ENCODE measurements around the gene IFITM2. TPM values are rescaled to one million over a fixed set of nuclear protein-coding genes. Genes with fewer than 3 reads are reported as not detected.

Gene IFITM2
- total RNA-seq, 1 experiment from 2014 or later = 4.2 TPM

DNA sequence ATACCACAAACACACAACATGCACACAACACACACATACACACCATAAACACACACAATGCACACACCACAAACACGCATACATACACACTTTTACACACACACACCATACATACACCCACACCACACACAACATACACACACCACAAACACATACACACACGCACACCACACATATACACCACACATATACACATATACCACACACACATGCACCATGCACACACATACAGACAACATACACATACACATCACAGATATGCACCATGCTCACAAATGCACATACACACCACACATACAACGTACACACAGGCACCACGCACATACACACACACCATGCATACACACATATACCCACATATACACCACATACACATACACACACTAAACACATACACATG is 50.0 kb downstream of the IFITM2 start:
- no peak for DNase-seq
- BruUV-seq (replicated peaks) = no TSS peak
- H3K36me3 ChIP-seq (ENCODE audit: low read depth) = no peaks in the 10 kb centered on the region
- H3K79me2 ChIP-seq (ENCODE audit: low read depth) = no peaks in the 10 kb centered on the region
- intact Hi-C loops (cut with micrococcal nuclease; ENCODE audit: unreplicated experiment) = loop anchor here (5.0 kb wide), 2 partner anchors 35 to 50 kb away; partner anchors contain the start of genes IFITM2 and IFITM3
- H3F3A ChIP-seq (ENCODE audit: insufficient read depth, low read depth) = peaks cover 21% of the 10 kb centered on the region; the same call in 1 of the 2 replicates
- no peaks in the 10 kb centered on the region for H3K9me2 ChIP-seq (ENCODE audit: insufficient read depth)
- no peaks in the 10 kb centered on the region for H3K27me3 ChIP-seq (ENCODE audit: insufficient read depth, low read depth)
- H3K4me2 ChIP-seq = no peak overlapping the region
- H3K27ac ChIP-seq = no peak overlapping the region
- H3K4me1 ChIP-seq (replicated peaks; ENCODE audit: insufficient read depth) = no peaks in the 10 kb centered on the region
- ChIA-PET POLR2A (ENCODE audit: unreplicated experiment) (no interaction called here), CTCF (no interaction called here)
- no peak overlapping the region for H3K4me3 ChIP-seq
- H4K20me1 ChIP-seq (ENCODE audit: insufficient read depth) = no peaks in the 10 kb centered on the region
- H3K9me3 ChIP-seq (ENCODE audit: insufficient read depth, low read depth) = no peaks in the 10 kb centered on the region
- H2AFZ ChIP-seq = no peak overlapping the region
- no peak for TF ChIP-seq EZH2 (IDR thresholded peaks at IDR 0.05; ENCODE audit: low read depth)
- TF ChIP-seq, protein P1, sequence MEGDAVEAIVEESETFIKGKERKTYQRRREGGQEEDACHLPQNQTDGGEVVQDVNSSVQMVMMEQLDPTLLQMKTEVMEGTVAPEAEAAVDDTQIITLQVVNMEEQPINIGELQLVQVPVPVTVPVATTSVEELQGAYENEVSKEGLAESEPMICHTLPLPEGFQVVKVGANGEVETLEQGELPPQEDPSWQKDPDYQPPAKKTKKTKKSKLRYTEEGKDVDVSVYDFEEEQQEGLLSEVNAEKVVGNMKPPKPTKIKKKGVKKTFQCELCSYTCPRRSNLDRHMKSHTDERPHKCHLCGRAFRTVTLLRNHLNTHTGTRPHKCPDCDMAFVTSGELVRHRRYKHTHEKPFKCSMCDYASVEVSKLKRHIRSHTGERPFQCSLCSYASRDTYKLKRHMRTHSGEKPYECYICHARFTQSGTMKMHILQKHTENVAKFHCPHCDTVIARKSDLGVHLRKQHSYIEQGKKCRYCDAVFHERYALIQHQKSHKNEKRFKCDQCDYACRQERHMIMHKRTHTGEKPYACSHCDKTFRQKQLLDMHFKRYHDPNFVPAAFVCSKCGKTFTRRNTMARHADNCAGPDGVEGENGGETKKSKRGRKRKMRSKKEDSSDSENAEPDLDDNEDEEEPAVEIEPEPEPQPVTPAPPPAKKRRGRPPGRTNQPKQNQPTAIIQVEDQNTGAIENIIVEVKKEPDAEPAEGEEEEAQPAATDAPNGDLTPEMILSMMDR (conservative IDR thresholded peaks at IDR 0.05) = no peak

DNA sequence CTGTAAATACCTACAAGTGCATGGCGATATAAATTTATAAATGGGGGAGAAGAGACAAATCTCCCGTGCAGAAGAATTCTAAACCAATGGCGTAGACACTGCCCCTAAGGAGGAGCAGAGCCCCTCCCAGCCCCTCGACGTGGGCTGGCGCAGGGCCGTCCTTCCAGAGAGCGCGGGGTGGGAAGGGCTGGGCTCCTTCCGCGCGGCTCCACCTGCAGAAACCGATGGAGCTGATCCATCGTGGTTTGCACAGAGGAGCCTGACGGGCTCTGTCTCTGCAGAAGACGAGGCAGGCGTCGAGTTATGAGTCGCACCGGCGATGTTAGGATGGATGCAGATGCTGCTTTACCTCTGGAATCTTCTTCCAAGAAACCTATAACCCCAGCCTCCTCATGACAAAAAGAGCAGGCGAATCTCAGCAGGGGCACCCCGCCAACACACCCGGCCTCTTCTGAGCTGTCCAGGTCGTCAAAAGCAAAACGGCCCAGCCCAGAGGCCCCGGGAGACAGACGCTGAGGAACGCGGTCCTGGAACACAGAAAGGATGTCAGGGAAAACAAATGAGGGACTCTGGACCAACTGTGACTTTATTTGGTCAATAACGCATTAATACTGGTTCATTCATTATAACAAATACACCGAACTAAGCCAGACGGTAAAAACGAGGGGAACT is 50.6 kb downstream of the IFITM2 start:
- POLR2A ChIA-PET (ENCODE audit: unreplicated experiment) = no interaction called here

More for the DNA sequence above, 50.6 kb downstream of the IFITM2 start:
- Histone ChIP-seq H3K4me2 (no peak overlapping the region), H2AFZ (no peak overlapping the region), H4K20me1 (ENCODE audit: insufficient read depth) (no peaks in the 10 kb centered on the region), H3K36me3 (ENCODE audit: low read depth) (no peaks in the 10 kb centered on the region), H3K9me3 (ENCODE audit: insufficient read depth, low read depth) (no peaks in the 10 kb centered on the region), H3K27me3 (ENCODE audit: insufficient read depth, low read depth) (no peaks in the 10 kb centered on the region), H3K4me1 (replicated peaks; ENCODE audit: insufficient read depth) (no peaks in the 10 kb centered on the region), H3K4me3 (no peak overlapping the region), H3K9me2 (ENCODE audit: insufficient read depth) (no peaks in the 10 kb centered on the region), H3F3A (ENCODE audit: insufficient read depth, low read depth) (peaks cover 21% of the 10 kb centered on the region; the same call in 1 of the 2 replicates), H3K27ac (no peak overlapping the region), H3K79me2 (ENCODE audit: low read depth) (no peaks in the 10 kb centered on the region)
- intact Hi-C loops (cut with micrococcal nuclease; ENCODE audit: unreplicated experiment) = loop anchor here (5.0 kb wide), 2 partner anchors 36 to 51 kb away; partner anchors contain the start of genes IFITM2 and IFITM3
- TF ChIP-seq, protein P1 (conservative IDR thresholded peaks at IDR 0.05) = no peak
- no peak for TF ChIP-seq EZH2 (IDR thresholded peaks at IDR 0.05; ENCODE audit: low read depth)
- CTCF ChIA-PET = no interaction called here
- BruUV-seq (replicated peaks) = no TSS peak
- no peak for DNase-seq

Other genes with a start within 250 kb of the IFITM2 start
- not detected in 2 replicates for gene SCGB1C1, start 114.7 kb upstream of the IFITM2 start, total RNA-seq (2021)
- gene BET1L, start 100.4 kb upstream of the IFITM2 start, total RNA-seq (2021) = 45.7 and 60.6 TPM in 2 replicates
- 115 and 129 TPM in 2 replicates for gene RIC8A, start 100.1 kb upstream of the IFITM2 start, total RNA-seq (2021)
- 26.0 and 35.0 TPM in 2 replicates for gene SIRT3, start 71.5 kb upstream of the IFITM2 start, total RNA-seq (2021)
- 143 and 147 TPM in 2 replicates for gene PSMD13, start 70.8 kb upstream of the IFITM2 start, total RNA-seq (2021)
- gene NLRP6, start 29.4 kb upstream of the IFITM2 start, total RNA-seq (2021) = 0.33 TPM in 1 of 2 replicates, not detected in the other
- gene PGGHG, start 18.7 kb upstream of the IFITM2 start, total RNA-seq (2021) = 68.6 and 76.9 TPM in 2 replicates
- gene IFITM5, start 8.3 kb upstream of the IFITM2 start, total RNA-seq (2021) = not detected in 2 replicates
- 5.1 and 9.5 TPM in 2 replicates for gene IFITM1, start 6.2 kb downstream of the IFITM2 start, total RNA-seq (2021)
- 136 and 176 TPM in 2 replicates for gene IFITM3, start 13.0 kb downstream of the IFITM2 start, total RNA-seq (2021)
- gene B4GALNT4, start 61.7 kb downstream of the IFITM2 start, total RNA-seq (2021) = 4.7 and 6.1 TPM in 2 replicates
- gene PKP3, start 86.4 kb downstream of the IFITM2 start, total RNA-seq (2021) = 83.7 and 109 TPM in 2 replicates
- gene SIGIRR, start 107.2 kb downstream of the IFITM2 start, total RNA-seq (2021) = 78.9 and 98.3 TPM in 2 replicates
- gene ANO9, start 134.2 kb downstream of the IFITM2 start, total RNA-seq (2021) = 18.1 and 27.6 TPM in 2 replicates
- 32.5 and 38.8 TPM in 2 replicates for gene PTDSS2, start 142.5 kb downstream of the IFITM2 start, total RNA-seq (2021)
- gene RNH1, start 199.4 kb downstream of the IFITM2 start, total RNA-seq (2021) = 87.8 and 104 TPM in 2 replicates
- gene HRAS, start 227.8 kb downstream of the IFITM2 start, total RNA-seq (2021) = 47.2 and 47.5 TPM in 2 replicates
- 5.0 and 6.3 TPM in 2 replicates for gene LRRC56, start 229.7 kb downstream of the IFITM2 start, total RNA-seq (2021)

All from PC-9 (cell line).